ENCODE results near the gene CCDC181.
A peak's percentile ranks its signal among the peaks of the same experiment; 100 is the strongest.

Gene CCDC181

DNA sequence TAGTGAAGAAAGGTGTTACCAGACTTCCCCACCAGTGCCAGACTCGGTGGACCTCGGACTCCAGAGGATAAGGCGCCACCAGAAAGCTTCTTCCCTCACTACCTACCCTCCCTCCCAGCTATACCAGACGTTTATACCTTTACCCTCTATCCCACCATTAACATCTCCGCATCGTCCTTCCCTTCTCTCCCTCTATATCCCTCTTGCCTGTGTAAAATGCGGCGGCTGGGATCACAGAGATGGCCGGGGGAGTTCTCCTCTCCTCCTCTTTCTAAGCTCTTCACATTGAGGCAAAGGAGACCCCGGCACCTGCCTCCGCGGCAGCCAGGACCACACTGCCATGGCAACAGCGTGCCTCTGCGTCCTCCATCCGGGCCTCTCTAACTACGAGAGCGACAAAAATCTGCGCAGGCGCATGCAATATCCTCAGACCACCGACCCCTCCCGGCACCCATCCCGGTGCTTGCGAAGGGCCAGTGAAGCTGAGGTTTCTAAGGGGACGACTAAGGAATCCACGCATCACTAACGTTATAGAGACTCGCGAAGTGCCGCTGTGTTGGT is at the start of gene CCDC181:
Gene CCDC181, minus strand, starts transcription at position 394 of the 561 bp plus-strand sequence. CDS start 2,547 bp downstream, outside the sequence.
- DNase-seq (ENCODE audit: low spot score in 2 of 2) (peak; percentile 11 to 32), ATAC-seq (ENCODE audit: low read depth) (peak; percentile 92)
- H3K4me1 Mint-ChIP-seq, result peaks cover 6% of the 10 kb centered on the region
- peak within 1 kb of the TSS; percentile 81 for H3K4me3 Mint-ChIP-seq
- peaks cover 1% of the 10 kb centered on the region for H3K36me3 Mint-ChIP-seq
- peaks cover 33% of the 10 kb centered on the region for H3K27me3 Mint-ChIP-seq
- H3K9me3 Mint-ChIP-seq, result peaks cover 6% of the 10 kb centered on the region
- peak within 1 kb of the TSS; percentile 4 for H3K27ac Mint-ChIP-seq

- Mint-ChIP-seq H3K9me3 (no peaks in the 10 kb centered on the region), H3K4me3 (no peak overlapping the region), H3K36me3 (peaks cover 2% of the 10 kb centered on the region), H3K27me3 (no peaks in the 10 kb centered on the region), H3K4me1 (no peaks in the 10 kb centered on the region), H3K27ac (peak overlapping the region; percentile 43)
- no peak for DNase-seq (ENCODE audit: low spot score in 2 of 2)
- ATAC-seq (ENCODE audit: low read depth), result no peak
These were observed 48.6 kb upstream of the CCDC181 start for GRCh38 chr1:169475806-169476387.

- Mint-ChIP-seq H3K4me1 (no peaks in the 10 kb centered on the region), H3K4me3 (no peak overlapping the region), H3K27ac (no peak overlapping the region), H3K36me3 (peaks cover 2% of the 10 kb centered on the region), H3K9me3 (no peaks in the 10 kb centered on the region), H3K27me3 (no peaks in the 10 kb centered on the region)
- ATAC-seq (ENCODE audit: low read depth), result no peak
- DNase-seq (ENCODE audit: low spot score in 2 of 2), result no peak
These were observed 47.2 kb upstream of the CCDC181 start for GRCh38 chr1:169474302-169474995.

GRCh38 chr1:169473347-169473746 is 46.1 kb upstream of the CCDC181 start:
- H3K27ac Mint-ChIP-seq, result no peak overlapping the region
- no peaks in the 10 kb centered on the region for H3K9me3 Mint-ChIP-seq
- ATAC-seq (ENCODE audit: low read depth) (no peak), DNase-seq (ENCODE audit: low spot score in 2 of 2) (no peak)
- no peaks in the 10 kb centered on the region for H3K27me3 Mint-ChIP-seq
- H3K4me1 Mint-ChIP-seq, result no peaks in the 10 kb centered on the region
- no peak overlapping the region for H3K4me3 Mint-ChIP-seq
- peaks cover 2% of the 10 kb centered on the region for H3K36me3 Mint-ChIP-seq

- H3K27ac Mint-ChIP-seq, result no peak overlapping the region
- peaks cover 2% of the 10 kb centered on the region for H3K36me3 Mint-ChIP-seq
- ATAC-seq (ENCODE audit: low read depth) (no peak), DNase-seq (ENCODE audit: low spot score in 2 of 2) (no peak)
- H3K9me3 Mint-ChIP-seq, result no peaks in the 10 kb centered on the region
- H3K4me3 Mint-ChIP-seq, result no peak overlapping the region
- no peaks in the 10 kb centered on the region for H3K4me1 Mint-ChIP-seq
- no peaks in the 10 kb centered on the region for H3K27me3 Mint-ChIP-seq
These were observed 45.5 kb upstream of the CCDC181 start for GRCh38 chr1:169472738-169473137.

DNA sequence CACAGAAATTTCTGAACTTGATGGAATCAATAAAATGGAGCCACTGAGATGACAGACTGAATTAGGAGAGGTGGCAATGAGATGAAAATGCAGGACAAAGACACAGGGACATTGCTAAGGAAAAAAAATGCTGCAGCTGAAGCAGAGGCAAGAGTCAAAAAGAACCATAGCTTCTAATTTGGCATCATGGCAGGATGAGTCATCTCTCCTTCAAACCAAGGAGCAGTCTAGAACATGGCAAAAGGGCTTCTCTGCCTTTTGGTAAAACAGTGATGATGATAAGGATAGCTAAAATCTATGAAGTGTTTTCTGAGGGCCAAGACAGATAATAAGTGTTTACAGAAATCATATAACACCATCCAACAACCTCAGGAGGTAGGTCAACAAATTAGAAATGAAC is 41.7 kb upstream of the CCDC181 start:
- ATAC-seq (ENCODE audit: low read depth), result no peak
- Mint-ChIP-seq H3K9me3 (no peaks in the 10 kb centered on the region), H3K4me3 (no peak overlapping the region), H3K4me1 (no peaks in the 10 kb centered on the region), H3K36me3 (no peaks in the 10 kb centered on the region), H3K27me3 (no peaks in the 10 kb centered on the region), H3K27ac (no peak overlapping the region)
- no peak for DNase-seq (ENCODE audit: low spot score in 2 of 2)

DNA sequence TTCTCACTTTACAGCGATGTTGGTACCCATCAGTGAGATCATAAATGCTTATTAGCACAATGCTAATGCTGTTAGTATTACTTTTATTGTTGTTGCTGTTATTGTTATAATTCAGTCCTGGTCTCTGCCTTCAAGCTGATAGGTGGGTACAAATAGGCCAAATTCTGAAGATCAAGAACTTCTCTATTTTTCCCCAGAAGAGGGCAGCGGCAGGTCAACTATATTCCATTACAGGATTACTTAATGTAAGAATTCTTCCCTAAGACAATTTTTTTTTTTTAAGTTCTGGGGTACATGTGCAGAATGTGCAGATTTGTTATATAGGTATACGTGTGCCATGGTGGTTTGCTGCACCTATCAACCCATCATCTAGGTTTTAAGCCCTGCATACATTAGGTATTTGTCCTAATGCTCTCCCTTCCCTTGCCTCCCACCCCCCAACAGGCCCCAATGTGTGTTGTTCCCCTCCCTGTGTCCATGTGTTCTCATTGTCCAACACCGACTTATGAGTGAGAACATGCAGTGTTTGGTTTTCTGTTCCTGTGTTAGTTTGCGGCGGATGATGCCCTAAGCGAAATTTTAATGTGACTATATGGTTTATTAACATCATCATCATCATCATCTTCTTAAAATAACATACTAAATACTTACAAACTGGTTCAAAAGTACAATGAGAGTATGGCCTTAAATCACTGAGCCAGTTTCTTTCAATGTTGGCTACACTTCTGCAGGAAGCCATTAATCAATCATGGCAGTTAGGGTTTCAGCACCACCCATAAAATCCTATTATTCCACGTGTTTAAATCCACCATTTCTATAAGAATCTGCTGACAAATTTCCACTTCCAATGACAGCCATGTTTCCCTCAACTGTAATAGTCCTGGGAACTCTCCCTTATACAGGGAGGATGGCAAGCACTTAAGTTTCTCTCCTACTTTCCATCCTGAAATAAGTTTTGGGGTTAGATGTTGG is 39.3 kb upstream of the CCDC181 start:
- no peaks in the 10 kb centered on the region for H3K27me3 Mint-ChIP-seq
- H3K9me3 Mint-ChIP-seq, result no peaks in the 10 kb centered on the region

DNA sequence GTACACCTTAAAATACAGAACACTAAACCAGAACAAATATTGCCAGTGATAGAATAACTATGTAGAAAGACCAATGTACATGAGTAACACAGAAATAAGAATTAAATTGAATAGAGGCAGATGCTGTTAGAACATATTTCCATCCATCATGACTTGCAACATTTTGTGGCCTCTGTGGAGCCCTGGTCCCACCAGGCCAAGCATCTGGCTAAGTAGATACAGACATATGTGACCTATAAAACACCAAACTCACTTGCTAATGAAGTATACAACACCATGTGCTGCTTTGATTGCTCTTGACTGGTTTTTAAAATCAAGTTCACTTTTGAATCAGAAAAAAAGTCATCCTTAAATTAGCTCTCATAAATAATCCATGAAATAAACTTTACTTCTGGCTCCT is 38.0 kb upstream of the CCDC181 start:
- H3K27me3 Mint-ChIP-seq, result peaks cover 5% of the 10 kb centered on the region
- DNase-seq (ENCODE audit: low spot score in 2 of 2) (no peak), ATAC-seq (ENCODE audit: low read depth) (no peak)
- no peak overlapping the region for H3K27ac Mint-ChIP-seq
- no peaks in the 10 kb centered on the region for H3K36me3 Mint-ChIP-seq
- H3K4me1 Mint-ChIP-seq, result no peaks in the 10 kb centered on the region
- H3K9me3 Mint-ChIP-seq, result no peaks in the 10 kb centered on the region
- no peak overlapping the region for H3K4me3 Mint-ChIP-seq

More for the DNA sequence above, 39.3 kb upstream of the CCDC181 start:
- Mint-ChIP-seq H3K27ac (no peak overlapping the region), H3K4me1 (no peaks in the 10 kb centered on the region), H3K36me3 (no peaks in the 10 kb centered on the region), H3K4me3 (no peak overlapping the region)
- ATAC-seq (ENCODE audit: low read depth), result no peak
- DNase-seq (ENCODE audit: low spot score in 2 of 2), result peak in 1 of 2 donors; percentile 11

DNA sequence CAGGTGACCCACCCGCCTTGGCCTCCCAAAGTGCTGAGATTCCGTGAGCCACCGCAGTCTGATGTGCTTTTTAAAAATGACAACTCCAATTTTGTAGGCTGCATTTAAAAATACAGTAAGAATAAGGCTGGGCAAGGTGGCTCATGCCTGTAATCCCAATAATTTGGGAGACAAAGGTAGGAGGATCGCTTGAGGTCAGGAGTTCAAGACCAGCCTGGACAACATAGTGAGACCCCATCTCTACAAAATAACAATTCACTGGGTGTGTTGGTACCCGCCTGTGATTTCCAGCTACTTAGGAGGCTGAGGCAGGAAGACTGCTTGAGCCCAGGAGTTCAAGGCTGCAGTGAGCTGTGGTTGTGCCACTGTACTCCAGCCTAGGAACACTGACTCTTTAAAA is 35.1 kb upstream of the CCDC181 start:
- no peak for DNase-seq (ENCODE audit: low spot score in 2 of 2)
- Mint-ChIP-seq H3K36me3 (no peaks in the 10 kb centered on the region), H3K27ac (no peak overlapping the region), H3K9me3 (peaks cover under 1% of the 10 kb centered on the region), H3K4me1 (no peaks in the 10 kb centered on the region), H3K27me3 (peaks cover 9% of the 10 kb centered on the region), H3K4me3 (no peak overlapping the region)
- ATAC-seq (ENCODE audit: low read depth), result no peak

DNA sequence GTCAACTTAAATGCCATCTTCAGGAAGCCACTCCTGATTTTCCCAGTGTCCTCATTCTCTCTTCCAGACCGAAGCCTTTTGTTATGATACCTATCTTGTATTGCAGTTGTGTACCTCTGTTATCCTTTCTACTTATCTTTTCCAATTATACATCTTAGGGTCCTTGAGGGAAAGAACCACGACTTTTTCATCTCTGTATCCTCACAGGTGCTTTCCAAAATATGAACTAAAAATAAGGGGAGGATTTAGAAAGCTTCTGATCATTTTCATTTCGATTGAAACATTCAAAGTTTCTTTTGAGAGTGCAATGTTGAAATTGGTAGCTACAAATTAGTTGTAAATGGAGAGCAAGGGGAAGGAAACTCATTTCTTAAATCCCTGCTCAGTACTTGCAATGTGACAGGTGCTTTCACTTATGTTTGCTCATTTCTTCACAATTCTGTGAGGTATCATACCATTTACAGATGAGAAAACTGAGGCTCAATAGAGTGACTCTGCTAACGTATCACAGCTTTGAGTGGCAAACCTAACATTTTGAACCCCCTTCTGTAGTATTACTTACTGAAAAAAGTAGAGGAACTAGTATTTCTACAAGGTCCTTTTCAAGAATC is 34.2 kb upstream of the CCDC181 start:
- peaks cover 5% of the 10 kb centered on the region for H3K9me3 Mint-ChIP-seq

GRCh38 chr1:169460191-169460833 is 33.0 kb upstream of the CCDC181 start:
- Mint-ChIP-seq H3K9me3 (peaks cover 8% of the 10 kb centered on the region), H3K27me3 (peaks cover 12% of the 10 kb centered on the region), H3K36me3 (peaks cover 3% of the 10 kb centered on the region), H3K27ac (no peak overlapping the region), H3K4me1 (no peaks in the 10 kb centered on the region), H3K4me3 (no peak overlapping the region)
- ATAC-seq (ENCODE audit: low read depth) (peak; percentile 29), DNase-seq (ENCODE audit: low spot score in 2 of 2) (no peak)

More for the DNA sequence above, 34.2 kb upstream of the CCDC181 start:
- Mint-ChIP-seq H3K4me3 (no peak overlapping the region), H3K36me3 (peaks cover 2% of the 10 kb centered on the region), H3K4me1 (no peaks in the 10 kb centered on the region), H3K27ac (no peak overlapping the region), H3K27me3 (peaks cover 9% of the 10 kb centered on the region)
- no peak for DNase-seq (ENCODE audit: low spot score in 2 of 2)
- ATAC-seq (ENCODE audit: low read depth), result no peak

DNA sequence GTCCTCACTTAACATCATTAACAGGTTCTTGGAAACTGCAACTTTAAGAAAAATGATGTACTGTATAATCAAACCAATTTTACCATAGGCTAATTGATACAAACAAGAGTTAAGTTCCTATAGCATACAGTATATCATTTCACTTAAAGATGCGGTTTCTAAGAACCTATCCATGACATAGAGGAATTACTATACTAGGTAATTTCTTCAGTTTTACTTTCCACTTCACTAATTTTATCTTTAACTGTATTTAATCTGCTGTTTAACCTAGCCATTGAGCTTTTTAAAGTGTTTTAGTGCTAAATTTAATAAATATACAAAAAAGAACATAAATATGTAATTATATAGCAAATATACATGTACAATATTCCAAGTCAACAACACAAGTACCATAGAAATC is 30.2 kb upstream of the CCDC181 start:
- no peak for DNase-seq (ENCODE audit: low spot score in 2 of 2)
- Mint-ChIP-seq H3K27me3 (peaks cover 15% of the 10 kb centered on the region), H3K36me3 (peaks cover 3% of the 10 kb centered on the region), H3K4me3 (no peak overlapping the region), H3K27ac (no peak overlapping the region), H3K9me3 (peaks cover 8% of the 10 kb centered on the region), H3K4me1 (no peaks in the 10 kb centered on the region)
- no peak for ATAC-seq (ENCODE audit: low read depth)

DNA sequence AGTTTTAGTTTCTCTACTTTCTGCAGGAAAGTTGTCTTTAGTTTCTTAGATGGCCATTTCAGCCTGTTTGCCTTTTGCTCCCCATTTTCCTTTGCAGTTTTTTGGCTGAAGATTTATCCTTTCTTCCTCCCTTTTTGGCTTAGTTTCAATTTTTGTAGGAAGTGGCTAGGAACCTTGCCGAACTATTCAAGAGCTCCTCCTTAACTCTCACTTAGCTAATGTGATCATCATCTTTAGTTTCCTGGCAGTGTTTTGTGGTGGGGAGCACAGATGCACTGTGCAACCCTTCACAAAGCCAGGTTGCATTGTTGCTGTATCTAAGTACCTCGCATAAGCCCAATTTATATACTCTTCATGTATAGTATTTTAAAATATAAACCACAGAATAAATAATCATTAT is 28.8 kb upstream of the CCDC181 start:
- Mint-ChIP-seq H3K4me3 (no peak overlapping the region), H3K27me3 (peaks cover 11% of the 10 kb centered on the region), H3K27ac (no peak overlapping the region), H3K9me3 (peaks cover 8% of the 10 kb centered on the region), H3K36me3 (peaks cover 3% of the 10 kb centered on the region), H3K4me1 (no peaks in the 10 kb centered on the region)
- no peak for ATAC-seq (ENCODE audit: low read depth)
- no peak for DNase-seq (ENCODE audit: low spot score in 2 of 2)
